ENCODE measurements around the gene TNFAIP2. TPM values are rescaled to one million over a fixed set of nuclear protein-coding genes. Genes with fewer than 3 reads are reported as not detected.
A peak's percentile ranks its signal among the peaks of the same experiment; 100 is the strongest.
"Not testable (repeated sequence)": the region's sequence is repeated elsewhere in the genome, so short reads cannot be mapped to it uniquely, and the experiment has no call there.

The TNFAIP2 gene
- total RNA-seq, 1 experiment from 2014 or later: 397 TPM

DNA sequence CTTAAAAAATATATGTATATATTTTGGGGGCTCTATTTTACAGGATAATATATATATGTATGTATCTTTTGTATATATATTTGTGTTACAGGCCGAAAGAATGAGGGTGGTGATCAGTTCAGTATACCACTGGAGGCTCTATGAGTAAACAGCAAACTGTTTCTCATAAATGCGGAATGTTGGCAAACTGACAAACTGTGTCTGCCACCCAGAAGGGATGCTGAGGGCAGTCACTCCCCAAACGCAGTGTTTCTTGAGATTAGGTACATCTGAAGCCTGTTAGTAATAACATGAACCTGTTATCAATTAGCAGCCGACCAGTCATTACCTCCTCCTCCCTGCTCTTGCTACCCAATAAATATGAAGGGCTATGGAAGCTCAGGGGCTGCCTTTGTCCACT lies 20.8 kb downstream of the TNFAIP2 start:
- peak; percentile 77 for DNase-seq (ENCODE audit: extremely low read depth, low read depth)

DNA sequence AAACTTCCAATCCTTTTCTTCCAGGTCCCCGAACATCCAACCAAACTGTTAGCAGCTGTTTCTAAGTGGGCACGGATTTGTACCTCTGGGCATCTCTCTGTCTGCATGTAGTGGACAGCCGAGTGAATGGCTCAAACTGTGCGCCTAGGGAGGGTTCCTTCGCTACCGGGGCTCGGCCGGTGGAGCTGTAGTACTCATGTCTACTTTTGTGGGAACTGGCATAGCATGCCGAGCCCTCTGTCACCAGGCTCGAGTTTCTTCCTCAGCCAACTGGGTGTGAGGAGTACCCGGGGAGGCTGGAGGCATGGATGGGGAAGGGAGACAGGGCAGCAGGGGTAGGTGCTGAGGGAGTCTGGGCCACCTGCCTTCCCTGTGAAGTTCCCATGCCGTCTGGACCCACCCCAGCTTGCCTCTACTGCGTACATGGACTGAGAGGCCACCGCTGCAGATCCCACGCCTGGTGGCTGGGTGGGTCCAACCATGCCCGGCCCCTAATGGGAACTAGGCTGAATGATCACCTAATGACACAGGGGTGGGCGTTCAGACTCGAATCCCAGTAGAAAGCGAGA lies 23.0 kb downstream of the TNFAIP2 start:
- no peak for DNase-seq (ENCODE audit: extremely low read depth, low read depth)

DNA sequence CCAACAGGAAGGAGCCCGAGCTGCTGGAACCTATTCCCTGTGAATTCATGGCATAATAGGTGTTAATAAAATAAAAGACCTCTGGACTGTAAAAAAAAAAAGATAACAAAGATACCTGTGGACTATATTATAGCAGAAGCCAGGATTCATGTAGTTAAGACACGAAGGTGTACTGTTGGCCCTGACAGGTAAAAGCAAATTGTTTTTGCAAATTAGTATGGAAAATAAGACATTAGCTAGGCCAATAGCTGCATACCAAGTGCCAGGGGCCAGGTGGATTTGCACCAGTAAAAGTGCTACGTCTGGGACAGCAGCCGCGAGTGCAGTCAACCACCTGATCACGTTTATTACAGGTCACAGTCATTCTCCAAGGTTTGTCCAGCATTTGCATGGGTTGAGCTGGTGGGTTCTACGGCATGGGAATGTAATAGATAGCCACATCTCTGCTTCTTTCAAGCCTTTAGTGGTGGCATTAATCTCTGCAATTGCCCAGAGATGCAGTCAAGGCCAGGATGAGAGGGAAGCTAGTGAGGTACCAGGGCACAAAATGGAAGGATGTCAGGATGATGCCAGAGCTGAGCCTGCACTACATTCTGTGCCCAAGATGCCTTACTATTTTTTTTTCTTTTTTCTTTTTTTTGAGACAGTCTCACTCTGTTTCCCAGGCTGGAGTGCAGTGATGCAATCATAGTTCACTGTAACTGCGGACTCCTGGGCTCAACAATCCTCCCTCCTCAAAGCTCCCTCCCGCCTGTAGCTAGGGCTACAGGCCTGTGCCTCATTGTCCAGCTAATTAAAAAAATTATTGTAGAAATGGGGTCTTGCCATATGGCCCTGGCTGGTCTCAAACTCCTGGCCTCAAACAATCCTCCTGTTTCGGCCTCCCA lies 26.3 kb downstream of the TNFAIP2 start:
- no peak for DNase-seq (ENCODE audit: extremely low read depth, low read depth)

DNA sequence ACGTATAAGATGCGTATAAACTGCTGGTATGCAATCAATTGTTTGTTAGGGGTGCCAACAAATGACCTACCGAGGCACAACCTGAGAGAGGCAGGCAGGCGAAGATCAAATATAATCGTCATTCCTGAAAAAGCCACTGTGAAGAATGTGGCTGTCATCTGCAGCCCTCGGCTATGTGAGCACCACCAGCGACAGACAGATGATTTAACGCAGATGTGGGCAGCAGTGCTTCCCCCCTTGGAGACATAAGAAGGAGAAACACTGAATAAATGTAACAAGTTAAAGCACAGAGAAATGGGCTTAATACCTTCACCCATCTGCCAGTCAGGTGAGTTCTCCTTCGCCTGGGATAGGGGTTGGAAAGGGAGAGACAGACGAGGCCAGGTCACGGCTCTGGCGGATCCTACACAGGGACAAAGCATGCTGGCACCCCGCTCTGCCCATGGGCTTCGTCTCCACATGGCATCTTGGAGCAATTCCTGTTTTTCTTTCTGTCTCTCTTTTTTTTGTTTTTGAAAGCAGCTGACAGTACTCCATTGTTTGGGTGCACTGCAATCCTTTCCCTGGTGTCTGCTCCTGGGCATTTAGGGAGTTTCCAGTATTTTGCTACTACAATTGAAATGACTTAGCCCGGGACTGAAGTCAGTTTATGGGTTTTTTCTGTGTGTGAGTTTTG lies 28.1 kb downstream of the TNFAIP2 start:
- no peak for DNase-seq (ENCODE audit: extremely low read depth, low read depth)

DNA sequence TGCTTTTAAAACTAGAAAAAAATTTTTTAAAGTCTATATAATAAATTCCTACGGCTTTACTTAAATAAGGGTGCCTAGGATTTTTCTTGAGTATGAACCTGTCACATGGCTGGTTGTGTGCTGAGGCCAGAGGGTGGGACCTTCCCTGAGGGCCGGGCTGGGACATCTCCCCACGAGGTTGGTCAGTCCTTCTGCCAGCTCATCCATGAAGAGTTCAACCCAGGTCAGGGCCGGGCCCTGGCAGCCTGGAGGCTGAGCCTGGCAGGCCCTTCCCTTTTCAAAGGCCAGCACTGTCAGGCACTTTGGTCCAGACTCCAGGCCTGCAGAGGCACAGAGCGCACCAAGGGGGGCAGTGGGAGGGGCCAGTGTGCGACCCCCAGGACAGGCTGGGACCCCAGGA lies 31.7 kb downstream of the TNFAIP2 start:
- peak; percentile 84 for DNase-seq (ENCODE audit: extremely low read depth, low read depth)

DNA sequence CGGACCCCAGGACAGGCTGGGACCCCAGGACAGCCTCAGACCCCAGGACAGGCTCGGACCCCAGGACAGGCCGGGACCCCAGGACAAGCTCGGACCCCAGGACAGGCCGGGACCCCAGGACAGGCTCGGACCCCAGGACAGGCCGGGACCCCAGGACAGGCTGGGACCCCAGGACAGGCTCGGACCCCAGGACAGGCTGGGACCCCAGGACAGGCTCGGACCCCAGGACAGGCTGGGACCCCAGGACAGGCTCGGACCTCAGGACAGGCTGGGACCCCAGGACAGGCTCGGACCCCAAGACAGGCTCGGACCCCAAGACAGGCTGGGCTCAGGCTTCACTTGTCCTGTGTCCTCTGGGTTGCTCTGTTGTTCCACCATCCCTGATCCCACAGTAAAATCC lies 32.2 kb downstream of the TNFAIP2 start:
- not testable (repeated sequence) for DNase-seq (ENCODE audit: extremely low read depth, low read depth)

DNA sequence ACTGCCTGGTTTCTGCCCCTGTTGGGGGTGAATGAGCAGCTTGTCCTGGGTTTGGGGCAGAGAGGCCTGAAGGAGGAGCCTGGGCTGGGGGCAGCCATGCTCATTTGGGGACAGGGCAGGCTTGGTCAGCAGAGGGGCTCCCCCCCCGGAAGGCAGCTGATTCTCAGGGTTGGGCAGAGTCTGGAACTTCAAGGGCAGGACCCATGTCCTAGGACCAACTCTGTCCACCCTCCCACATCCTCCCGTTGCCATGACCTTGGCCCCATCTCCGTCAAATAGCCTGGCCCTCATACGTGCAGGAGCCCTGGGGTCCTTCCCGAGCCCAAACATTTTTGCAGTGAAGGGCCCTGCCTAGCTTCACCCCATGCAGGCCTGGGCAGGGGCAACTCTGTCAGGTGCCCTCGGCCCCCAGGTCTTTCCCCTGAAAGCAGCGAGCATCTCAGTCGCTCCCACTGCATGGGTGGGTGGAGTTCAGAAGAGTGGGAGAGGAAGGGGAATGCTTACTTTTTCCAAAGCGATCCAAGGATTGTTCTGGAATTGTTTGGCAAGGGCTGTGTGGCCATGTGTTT lies 32.6 kb downstream of the TNFAIP2 start:
- DNase-seq (ENCODE audit: extremely low read depth, low read depth): no peak

DNA sequence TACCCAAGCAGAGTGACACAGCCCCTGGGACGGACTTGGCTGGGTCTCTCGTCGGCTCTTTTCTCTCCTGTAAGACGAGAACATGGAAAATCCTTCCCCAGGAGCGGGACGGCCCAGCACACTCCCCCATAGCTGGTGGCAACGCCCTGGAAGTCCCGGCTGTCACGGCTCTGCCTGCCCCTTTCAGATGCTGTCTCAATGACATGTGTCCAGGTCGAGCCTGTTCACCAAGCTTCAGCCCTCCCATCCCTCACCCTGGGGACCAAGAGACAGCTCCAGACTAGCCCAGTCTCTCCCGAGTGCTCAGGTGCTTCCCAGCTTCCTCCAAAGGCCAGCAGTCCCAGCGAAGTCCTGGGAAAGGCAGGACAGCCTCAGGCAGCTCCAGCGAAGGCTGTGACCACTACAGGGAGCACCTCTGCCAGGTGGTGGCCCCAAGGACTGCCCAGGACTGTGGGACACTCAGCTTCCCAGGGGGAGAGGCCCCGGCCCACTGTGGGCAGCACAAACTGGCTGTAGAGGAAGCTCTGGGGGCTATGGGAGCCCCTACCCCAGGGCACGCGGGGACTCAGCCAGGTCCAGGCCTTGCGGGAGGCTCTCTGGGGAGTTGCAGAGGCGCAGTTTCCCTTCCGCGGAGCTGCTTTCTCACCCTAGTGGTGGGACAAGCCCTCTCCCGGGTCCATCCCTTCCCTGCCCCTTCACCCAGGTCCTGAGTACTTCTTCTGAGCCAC lies 33.6 kb downstream of the TNFAIP2 start:
- no peak for DNase-seq (ENCODE audit: extremely low read depth, low read depth)

DNA sequence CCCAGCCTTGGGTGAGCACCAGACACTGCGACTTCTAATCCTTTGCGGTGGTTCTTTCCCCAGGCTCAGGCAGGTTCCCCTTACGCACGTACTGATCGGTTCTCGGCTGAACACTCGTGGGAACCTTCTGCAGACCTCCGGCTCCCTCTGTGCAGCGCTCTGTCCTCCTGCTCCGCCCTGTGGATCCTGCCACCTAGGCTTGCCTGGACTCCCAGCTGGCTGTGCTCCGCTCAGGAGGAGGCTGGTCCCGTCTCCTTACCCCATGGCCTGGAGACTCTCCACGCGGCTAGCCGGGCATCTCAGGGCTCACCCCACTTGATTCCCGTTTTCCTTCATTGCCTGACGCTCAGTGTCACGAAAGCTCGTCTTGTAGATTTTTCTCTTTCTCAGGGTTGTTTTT lies 34.7 kb downstream of the TNFAIP2 start:
- DNase-seq (ENCODE audit: extremely low read depth, low read depth): no peak

DNA sequence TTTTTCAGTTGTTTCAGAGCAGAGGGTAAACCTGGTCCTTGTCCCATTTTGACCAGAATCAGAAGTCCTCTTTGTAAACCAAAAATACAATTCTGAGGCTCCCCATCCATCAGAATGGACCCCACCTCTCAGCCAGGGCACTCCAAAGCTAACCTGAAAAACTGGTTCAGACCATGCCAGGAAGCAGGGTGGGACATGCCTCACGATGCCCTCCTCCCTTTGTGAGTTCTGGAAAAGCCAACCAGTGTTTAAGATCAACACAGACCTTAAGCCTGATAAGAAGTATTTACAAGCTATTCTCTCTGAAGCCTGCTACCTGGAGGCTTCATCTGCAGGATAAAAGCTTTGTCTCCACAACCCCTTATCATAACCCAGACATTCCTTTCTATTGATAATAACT lies 35.4 kb downstream of the TNFAIP2 start:
- DNase-seq (ENCODE audit: extremely low read depth, low read depth): no peak

DNA sequence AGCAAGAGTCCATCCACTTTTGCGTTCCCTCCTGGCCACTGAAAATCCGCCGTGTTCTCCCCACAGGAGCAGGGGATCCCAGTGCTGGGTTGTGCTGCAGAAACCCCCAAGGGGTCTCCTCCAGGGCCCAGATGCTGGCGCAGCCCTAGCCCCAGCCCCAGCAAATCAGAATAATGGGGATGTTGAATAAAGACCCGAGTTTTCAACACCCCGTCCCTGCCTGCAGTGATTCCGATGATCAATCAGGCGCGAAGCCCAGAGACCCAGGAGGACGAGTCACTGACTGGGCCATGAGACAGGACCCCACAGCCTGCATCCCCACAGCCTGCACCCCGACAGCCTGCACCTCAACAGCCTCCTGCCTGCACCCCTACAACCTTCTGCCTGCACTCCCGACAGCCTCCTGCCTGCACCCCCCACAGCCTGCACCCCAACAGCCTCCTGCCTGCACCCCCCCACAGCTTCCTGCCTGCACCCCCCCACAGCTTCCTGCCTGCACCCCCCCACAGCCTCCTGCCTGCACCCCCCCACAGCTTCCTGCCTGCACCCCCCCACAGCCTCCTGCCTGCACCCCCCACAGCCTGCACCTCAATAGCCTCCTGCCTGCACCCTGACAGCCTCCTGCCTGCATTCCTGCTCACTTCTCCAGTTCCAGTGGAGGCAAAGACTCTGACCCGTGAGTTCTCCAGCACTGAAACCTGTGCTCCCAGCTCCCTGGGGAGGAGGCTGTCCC lies 37.2 kb downstream of the TNFAIP2 start:
- no peak for DNase-seq (ENCODE audit: extremely low read depth, low read depth)

DNA sequence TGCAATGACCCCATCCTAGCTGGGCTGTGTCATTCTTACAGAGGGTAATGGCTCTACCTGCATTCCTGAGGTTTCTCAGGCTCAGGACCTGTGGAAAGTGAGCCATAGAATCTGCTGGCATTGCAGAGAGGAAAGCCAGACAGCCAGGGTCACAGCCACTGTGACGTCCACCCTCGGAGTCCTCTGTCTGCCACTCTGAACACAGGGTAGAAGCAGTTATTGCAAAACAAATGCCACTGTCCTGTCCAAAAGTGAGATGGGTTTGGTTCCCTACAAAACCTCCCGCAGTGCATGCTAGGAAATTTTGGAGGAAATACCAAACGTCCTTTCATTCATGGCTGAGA lies 37.8 kb downstream of the TNFAIP2 start:
- DNase-seq (ENCODE audit: extremely low read depth, low read depth): no peak

DNA sequence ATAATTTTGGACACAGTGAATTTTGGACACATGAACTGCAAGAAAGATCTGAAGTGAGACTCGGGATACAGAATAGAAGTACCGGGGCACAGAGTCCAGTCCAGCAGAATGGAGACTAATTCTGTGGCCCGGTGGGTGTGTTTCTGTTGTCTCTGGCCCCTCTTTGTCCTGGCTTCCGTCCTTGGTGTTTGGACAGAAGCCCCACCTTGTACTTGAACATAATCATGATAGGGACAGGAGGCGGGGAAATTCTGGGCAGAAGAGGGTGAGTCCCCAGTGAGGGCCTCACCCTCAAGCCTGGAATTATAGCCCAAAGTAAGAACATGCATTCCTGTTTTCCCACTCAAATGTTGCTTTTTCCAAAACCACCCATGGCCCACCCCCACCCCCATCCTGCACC lies 39.9 kb downstream of the TNFAIP2 start:
- DNase-seq (ENCODE audit: extremely low read depth, low read depth): no peak

DNA sequence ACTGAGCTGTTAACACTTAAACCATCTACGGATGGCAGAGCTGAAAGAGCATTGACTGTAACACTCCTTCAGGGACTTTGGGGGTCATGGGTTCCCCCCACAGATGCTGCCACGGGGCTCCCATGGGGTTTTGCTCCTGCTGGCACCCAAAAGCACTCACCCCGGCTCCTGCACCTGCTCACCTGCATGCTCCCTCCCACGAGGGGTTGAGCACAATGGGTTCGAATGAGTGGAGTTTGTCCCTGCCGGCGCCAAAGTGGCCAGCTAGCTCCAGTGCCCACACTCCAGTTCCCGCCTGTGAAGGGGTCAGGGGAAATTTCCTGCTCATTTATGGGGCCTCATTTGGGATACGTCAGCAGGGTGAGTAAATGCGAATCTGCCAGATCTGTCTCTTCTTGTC lies 40.7 kb downstream of the TNFAIP2 start:
- DNase-seq (ENCODE audit: extremely low read depth, low read depth): no peak

DNA sequence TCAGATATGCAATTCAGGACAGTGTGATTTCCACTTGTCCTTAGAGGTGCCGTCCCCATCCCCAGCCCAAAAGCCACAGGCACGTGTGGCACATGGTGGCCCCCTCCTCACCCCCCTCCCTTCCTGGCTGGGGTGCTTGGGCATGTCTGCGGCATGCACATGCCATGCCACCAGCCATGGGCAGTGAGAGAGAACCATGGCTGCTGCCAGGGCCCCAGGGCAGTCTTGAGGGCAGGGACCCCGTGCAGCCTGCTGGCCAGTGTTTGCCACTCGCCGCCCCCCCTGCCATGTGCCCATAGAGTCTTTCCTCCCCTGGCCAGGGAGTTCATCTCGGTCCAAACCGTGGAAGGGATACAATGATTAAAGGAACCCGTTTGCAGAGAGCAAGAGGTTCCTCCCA lies 41.5 kb downstream of the TNFAIP2 start:
- DNase-seq (ENCODE audit: extremely low read depth, low read depth): no peak

DNA sequence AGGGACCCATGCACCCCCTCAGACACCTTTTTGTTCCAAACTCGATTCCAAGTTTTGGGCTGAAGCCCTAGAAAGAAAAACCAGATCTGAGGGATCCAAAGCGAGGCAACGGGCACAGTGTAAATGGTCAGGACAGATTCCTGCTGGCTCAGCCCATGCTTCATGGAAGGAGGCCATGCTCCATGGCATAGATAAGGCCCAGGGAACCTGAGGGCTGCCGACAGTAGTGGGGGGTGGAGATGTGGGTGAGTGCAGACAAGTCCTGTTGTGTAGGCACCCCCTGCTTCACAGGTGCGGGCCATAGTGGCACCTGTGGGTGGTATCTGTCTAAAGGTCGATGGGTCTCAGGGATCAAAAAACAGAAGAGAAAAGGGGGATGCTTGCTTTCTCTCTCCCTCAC lies 42.1 kb downstream of the TNFAIP2 start:
- no peak for DNase-seq (ENCODE audit: extremely low read depth, low read depth)

DNA sequence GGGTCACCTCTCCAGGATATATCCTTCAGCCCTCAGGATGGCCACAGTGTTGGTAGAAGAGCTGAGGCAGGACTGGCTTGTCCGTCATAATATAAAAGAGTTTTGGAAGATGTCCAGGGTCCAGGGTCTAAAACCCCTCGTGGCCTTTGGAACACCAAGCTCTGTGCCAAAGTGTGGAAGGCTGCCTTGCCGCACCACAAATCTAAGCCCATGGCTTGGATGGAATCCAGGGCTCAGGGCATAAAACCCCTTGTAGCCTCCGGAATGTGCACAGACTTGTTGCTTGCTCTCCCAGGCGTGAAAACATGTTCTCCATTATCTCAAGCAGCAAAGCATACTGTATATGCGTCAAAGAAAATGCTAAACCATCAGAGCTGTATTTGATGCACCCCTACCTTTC lies 46.7 kb downstream of the TNFAIP2 start:
- DNase-seq (ENCODE audit: extremely low read depth, low read depth): no peak

DNA sequence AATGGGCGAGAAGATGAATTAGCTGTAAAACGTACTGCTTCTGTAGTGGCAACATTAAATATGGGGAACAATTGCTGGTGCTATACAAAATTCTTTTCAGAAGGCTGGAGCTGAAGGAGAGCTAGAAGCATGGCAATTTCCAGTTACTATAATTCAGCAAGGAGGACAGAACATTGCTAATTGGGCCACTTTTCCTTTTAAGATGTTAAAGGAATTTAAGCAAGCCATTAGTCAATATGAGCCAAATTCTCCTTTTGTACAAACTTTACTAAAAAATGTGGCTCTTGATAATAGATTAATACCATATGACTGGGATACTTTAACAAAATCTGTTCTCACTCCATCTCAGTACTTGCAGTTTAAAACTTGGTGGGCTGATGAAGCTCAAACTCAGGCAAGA lies 47.9 kb downstream of the TNFAIP2 start:
- not testable (repeated sequence) for DNase-seq (ENCODE audit: extremely low read depth, low read depth)

DNA sequence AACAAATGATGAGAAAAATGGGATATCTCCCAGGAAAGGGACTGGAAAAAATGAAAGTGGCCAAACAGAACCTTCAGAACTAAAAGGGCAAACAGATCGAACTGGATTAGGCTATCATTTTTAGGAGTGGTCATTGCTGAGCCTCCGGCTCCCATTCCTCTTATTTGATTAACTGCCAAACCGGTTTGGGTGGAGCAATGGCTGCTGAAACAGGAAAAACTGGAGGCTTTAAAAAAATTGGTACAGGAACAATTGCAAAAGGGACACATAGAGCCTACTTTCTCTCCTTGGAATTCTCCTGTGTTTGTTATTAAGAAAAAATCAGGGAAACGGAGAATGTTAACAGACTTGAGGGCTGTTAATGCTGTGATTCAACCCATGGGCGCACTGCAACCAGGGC lies 49.7 kb downstream of the TNFAIP2 start:
- DNase-seq (ENCODE audit: extremely low read depth, low read depth): no peak

DNA sequence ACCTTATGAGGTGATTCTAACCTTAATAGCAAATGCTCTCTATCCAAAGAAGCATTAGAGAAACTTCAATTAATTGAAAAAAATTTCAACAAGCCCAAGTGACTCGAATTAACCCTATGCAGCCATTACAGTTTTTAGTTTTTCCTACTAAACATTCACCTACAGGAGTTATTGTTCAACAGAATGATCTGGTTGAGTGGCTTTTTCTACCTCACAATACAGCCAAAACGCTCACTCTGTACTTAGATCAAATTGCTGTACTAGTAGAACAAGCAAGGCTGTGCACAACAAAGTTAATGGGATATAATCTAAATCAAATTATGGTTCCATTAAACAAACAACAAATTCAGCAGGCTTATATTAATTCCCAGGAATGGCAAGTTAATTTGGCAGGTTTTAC lies 50.6 kb downstream of the TNFAIP2 start:
- not testable (repeated sequence) for DNase-seq (ENCODE audit: extremely low read depth, low read depth)
